GM18498 (cell line): ENCODE results near the gene AP1B1.
"Not testable (repeated sequence)": the region's sequence is repeated elsewhere in the genome, so short reads cannot be mapped to it uniquely, and the experiment has no call there.

Experiments
- ATAC-seq: cut with Tn5 transposase; IDR thresholded peaks from one replicate; pipeline ENCODE4 v1.9.1; 2021; ENCODE audit warnings: mild to moderate bottlenecking, moderate library complexity; ENCODE audit not compliant: unreplicated experiment

AP1B1 gene

DNA sequence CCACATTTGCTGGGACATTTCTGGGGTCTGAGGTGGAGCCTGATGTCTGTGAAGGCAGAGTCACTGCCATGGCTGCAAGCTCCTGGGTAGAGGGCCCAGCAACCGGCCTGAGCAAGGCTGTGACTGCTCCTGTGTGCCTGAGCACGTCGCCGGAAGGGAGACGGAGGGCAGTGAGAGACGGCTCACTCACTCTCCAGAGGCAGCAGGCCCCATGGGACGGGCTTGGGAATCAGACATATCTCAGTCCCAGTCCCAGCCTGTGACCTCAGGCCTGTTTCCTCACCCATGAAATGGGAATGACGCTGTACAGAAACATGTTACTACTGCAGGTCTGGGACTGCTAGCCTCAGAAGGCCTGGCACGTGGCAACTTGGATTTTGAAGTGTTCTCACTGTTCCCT lies 36.5 kb downstream of the AP1B1 start:
- ATAC-seq, result no peak

DNA sequence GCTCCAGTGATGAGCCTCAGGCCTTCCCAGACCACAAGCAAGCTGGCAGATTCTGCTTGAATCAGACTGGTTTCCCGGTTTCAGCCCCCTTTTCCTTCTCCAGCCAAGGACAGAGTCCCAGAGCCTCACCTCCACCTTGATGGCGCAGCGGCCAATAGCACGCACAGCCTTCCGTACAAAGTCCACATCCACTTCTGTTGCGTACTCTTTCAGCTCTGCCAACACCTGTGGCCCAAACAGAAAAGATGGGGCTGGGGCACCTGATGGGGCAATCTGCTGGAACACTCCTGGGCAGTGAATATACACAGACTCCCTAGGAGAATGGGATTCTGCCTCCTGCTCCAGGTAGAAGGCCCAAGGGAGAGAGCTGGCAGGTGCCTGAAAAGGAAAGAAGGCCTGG lies 37.3 kb downstream of the AP1B1 start:
- ATAC-seq, result no peak

- no peak for ATAC-seq
Measured at GRCh38 chr22:29348956-29349355, 39.4 kb downstream of the AP1B1 start.

DNA sequence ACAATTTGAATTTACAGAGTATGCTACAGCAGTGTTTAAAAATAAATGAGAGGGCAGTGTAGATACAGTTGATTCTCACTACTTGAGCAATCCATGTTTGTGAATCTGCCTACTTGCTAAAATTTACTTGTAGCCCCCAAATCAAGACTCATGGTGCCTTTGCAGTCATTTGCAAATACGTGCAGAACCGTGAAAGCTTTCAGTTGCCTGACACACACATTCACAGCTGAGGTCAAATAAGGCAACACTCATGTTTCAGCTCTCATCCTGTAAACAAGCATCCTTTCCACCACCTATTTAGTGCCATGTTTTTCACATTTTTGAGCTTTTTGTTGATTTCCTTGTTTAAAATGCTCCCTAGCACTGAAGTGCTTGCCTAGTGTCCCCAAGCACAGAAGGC lies 40.3 kb downstream of the AP1B1 start:
- no peak for ATAC-seq

DNA sequence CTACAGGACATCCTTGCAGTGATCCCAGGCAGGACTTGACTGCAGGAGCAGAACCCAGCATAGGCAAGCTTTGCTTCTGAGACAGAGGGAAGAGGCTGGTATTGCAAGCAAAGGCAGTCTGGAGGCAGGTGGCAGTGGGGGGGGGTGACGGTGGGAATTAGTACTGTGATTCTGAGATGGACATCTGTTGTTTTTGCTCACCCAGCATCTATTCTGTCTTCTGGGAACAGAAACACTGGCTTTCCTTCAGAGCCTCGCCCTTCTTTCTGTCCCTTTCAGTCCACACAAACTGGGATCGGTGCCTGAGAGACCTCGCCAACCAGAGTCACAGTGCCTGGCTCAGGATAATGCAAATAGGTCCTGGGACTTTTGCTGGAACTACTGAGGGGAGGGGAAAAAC lies 41.7 kb downstream of the AP1B1 start:
- ATAC-seq, result no peak

DNA sequence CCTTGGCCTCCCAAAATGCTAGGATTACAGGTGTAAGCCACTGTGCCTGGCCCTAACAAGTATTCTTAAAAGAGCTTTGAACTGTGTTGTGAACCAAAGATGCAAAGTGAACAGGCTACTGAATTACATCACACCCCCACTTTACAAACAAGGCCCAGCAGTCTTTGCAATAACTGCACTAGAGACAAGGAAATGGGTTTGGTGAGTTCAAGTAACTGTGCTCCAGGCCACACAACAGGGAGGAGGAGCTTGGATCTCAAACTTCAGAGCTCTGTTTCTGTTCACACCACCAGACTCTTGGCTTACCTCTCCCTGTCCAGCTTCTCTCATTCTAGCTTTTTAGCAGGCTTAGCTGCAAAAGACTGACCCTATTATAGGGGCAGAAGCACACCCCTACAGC lies 42.4 kb downstream of the AP1B1 start:
- ATAC-seq, result no peak

- ATAC-seq, result not testable (repeated sequence)
Measured at GRCh38 chr22:29344889-29345288, 43.5 kb downstream of the AP1B1 start.

- ATAC-seq, result no peak
Measured at GRCh38 chr22:29344137-29344536, 44.2 kb downstream of the AP1B1 start.

- ATAC-seq, result no peak
Measured at GRCh38 chr22:29343313-29343805, 45.0 kb downstream of the AP1B1 start.

- no peak for ATAC-seq
Measured at GRCh38 chr22:29342577-29343312, 45.6 kb downstream of the AP1B1 start.

GRCh38 chr22:29342177-29342576 lies 46.2 kb downstream of the AP1B1 start:
- ATAC-seq, result no peak

DNA sequence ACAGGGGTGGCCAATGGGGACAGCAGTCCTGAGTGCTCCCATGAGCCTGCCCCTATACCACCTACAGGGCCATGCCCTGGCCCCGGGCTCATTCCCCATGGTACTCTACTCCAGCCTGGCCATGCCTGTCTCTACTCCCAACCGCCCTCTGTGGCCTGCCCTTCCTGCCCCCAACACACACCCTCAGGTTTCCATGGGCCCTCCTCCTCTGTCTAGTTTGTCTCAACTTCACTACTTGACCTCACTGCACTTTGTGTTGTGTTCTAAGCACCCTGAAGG lies 46.6 kb downstream of the AP1B1 start:
- no peak for ATAC-seq

DNA sequence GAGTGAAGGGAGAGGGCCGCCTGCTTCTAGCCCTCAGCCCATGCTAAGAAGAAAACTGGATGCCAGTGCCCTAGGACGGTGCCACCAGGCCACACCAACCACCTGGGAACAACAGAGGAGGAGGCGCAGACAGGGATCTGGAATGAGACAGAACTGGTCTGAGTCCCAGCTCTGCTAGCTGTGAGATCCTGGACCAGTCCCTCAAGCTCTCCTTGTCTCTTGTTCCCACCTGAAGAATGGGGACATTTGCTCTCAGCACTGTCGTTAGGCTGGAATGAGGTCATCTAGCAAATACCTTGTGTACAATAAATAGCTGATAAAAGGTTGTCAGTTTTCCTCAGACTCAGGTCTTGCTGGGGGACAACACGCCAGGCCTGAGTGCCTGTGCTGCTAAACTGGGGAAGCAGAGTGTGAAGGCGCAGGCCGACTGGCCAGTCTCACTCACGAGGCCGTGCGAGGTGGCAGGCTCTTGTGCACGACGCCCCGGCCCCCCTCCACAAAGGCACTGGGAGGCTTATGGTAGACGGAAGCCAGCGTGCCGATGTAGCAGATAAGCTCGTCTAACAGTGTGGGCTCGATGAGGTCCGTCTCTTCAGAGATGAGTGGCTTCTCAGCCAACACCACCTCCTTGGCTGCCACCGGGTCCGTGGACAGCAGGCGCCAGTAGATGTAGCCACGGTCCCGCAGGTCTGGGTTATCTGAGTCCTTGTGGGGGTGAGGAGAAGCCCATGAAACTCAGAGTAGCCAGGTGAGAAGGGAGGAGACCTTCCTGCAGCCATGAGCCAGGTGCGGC lies 47.1 kb downstream of the AP1B1 start:
- no peak for ATAC-seq

- no peak for ATAC-seq
Measured at GRCh38 chr22:29340566-29340965, 47.8 kb downstream of the AP1B1 start.

GRCh38 chr22:29339381-29340235 lies 48.8 kb downstream of the AP1B1 start:
- ATAC-seq, result no peak

DNA sequence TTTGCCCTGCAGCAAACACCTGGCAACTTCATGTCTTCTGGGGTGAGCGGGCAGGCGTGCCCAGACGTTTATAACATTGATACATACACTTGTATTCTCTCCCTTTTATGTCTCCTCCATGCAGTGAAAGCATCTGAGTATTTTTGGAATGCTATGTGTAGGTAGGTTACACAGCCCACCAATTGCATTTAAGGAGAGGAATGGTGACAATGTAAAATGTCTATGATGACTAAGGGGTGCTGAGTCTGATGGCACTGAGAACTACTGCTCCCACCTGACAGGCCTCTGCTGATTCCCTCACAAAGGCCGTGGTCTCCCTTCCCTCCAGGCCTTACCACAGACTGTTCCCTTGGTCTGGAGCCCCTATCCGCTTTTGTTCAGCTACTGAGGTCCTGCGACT lies 50.0 kb downstream of the AP1B1 start:
- no peak for ATAC-seq

DNA sequence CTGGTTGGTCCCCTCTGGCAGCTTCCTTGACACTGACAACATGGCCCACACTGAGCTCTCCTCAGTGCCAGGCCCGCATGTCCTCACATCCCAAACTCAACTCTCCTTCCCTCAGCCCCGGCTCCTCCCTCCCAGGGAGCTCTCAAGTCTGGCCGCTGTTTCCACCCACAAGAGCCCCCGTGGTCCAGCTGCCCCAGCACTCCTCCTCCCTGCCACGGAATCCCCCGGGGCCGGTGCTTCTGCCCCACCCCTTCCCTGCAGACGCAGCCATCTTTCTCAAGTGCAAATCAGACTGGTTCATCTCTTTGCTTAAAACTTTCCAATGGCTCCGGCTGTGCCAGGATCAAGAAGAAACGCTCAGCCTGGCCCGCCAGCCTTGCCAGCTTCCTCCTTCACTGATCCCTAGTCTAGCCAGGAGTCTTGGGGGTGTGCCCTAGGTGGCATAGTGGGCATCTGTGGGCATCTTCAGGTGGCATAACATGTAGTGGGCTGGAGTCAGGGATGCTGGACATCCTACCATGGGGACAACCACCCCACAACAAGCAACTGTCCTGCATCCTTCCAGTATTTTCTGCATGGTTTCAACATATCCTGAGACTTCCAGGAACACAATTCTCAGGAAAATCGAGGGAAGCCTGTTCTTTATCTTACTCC lies 50.6 kb downstream of the AP1B1 start:
- ATAC-seq, result no peak

- no peak for ATAC-seq
Measured at GRCh38 chr22:29336751-29337490, 51.4 kb downstream of the AP1B1 start.

DNA sequence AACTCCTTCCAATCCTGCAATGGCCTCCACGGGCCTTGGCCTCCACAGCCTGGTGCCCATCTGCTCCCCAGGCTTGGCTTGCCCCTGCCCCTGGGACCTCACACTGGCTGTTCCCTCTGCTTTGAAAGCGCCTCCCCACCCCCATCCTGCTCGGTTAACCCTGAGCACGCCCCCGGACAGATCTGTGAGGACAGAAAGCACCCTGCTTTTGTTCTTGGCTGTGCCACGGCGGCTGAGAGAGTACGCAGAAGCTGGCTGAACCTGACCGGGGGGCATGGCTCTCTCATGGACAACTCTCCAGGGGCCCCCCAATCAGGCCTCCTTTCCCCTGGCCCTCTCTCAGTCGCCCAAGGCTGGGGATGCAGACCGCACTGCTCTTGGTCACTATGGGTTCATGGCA lies 52.7 kb downstream of the AP1B1 start:
- no peak for ATAC-seq

DNA sequence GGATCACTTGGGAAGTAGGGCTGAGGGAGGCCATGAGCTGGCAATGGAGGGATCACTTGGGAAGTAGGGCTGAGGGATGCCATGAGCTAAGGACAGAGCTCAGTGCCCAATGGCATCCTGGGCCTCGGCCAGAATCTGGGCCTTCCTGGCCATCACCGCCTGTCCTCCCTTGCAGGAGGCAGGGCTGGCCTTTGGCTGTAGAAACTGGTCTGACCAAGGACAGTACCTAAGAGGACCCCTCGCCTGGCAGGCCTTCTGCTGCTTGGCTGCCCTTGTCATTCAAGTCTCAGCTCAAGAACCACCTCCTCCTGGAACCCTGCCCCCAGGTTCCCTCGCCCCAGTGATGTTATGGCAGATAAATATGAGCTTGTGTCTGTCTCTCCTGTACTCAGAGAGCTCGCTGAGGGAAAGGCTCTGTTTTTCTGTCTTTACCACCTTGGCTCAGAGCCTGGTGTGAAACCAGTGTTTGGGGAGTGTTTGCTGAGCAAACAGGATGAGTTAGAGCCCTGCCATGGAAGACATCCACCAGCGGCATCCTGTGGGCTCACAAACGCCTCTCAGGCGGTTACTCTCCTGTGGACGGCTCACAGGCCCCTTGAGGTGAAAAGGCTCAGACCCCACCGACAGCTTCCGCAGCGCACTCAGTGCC lies 53.5 kb downstream of the AP1B1 start:
- no peak for ATAC-seq
